ENCODE results near the gene ZFPL1. TPM values are rescaled to one million over a fixed set of nuclear protein-coding genes. Genes with fewer than 3 reads are reported as not detected.

Gene ZFPL1
- total RNA-seq, 4 donors from 2014 or later: 34.1 to 58.5 (median 41.9) TPM

- WGBS: 82% methylated on average over 4 of the region's 4 CpGs
- peaks cover 23% of the 10 kb centered on the region for H3K36me3 ChIP-seq
- no peaks in the 10 kb centered on the region for H3K27me3 ChIP-seq
- no peaks in the 10 kb centered on the region for H3K9me3 ChIP-seq
- peaks cover 44% of the 10 kb centered on the region for H3K4me1 ChIP-seq
- no peak for DNase-seq (ENCODE audit: low spot score in 2 of 2)
- H3K4me3 ChIP-seq: no peak overlapping the region
- TF ChIP-seq POLR2A (IDR thresholded peaks at IDR 0.05): no peak
- no peak for TF ChIP-seq CTCF (IDR thresholded peaks at IDR 0.05)
- TF ChIP-seq EP300 (IDR thresholded peaks at IDR 0.05): no peak
- TF ChIP-seq POLR2AphosphoS5 (IDR thresholded peaks at IDR 0.05): no peak
- H3K27ac ChIP-seq: no peak overlapping the region
Observed at GRCh38 chr11:65104628-65105027, 20.6 kb downstream of the ZFPL1 start.

- WGBS: 95% methylated on average over 11 of the region's 15 CpGs
- no peak for TF ChIP-seq POLR2AphosphoS5 (IDR thresholded peaks at IDR 0.05)
- no peak for TF ChIP-seq EP300 (IDR thresholded peaks at IDR 0.05)
- TF ChIP-seq CTCF (IDR thresholded peaks at IDR 0.05): no peak
- TF ChIP-seq POLR2A (IDR thresholded peaks at IDR 0.05): no peak
- Histone ChIP-seq H3K27ac (no peak overlapping the region), H3K4me1 (peaks cover 58% of the 10 kb centered on the region), H3K9me3 (no peaks in the 10 kb centered on the region), H3K36me3 (peaks cover 26% of the 10 kb centered on the region), H3K27me3 (no peaks in the 10 kb centered on the region), H3K4me3 (no peak overlapping the region)
- no peak for DNase-seq (ENCODE audit: low spot score in 2 of 2)
Observed at GRCh38 chr11:65107078-65107477, 23.1 kb downstream of the ZFPL1 start.

GRCh38 chr11:65107751-65108468 lies 23.9 kb downstream of the ZFPL1 start:
- Histone ChIP-seq H3K9me3 (no peaks in the 10 kb centered on the region), H3K27me3 (no peaks in the 10 kb centered on the region), H3K27ac (peak overlapping the region; percentile 67), H3K36me3 (peaks cover 26% of the 10 kb centered on the region), H3K4me1 (peaks cover 58% of the 10 kb centered on the region), H3K4me3 (no peak overlapping the region)
- 89% methylated on average over 20 of the region's 52 CpGs for WGBS
- TF ChIP-seq POLR2AphosphoS5 (IDR thresholded peaks at IDR 0.05) (no peak), POLR2A (IDR thresholded peaks at IDR 0.05) (no peak), CTCF (IDR thresholded peaks at IDR 0.05) (no peak), EP300 (IDR thresholded peaks at IDR 0.05) (no peak)
- DNase-seq (ENCODE audit: low spot score in 2 of 2): peak in 1 of 2 donors; percentile 65

GRCh38 chr11:65108469-65109123 lies 24.6 kb downstream of the ZFPL1 start:
- WGBS: 77% methylated on average over 11 of the region's 38 CpGs
- Histone ChIP-seq H3K4me3 (no peak overlapping the region), H3K27me3 (no peaks in the 10 kb centered on the region), H3K27ac (peak overlapping the region; percentile 67), H3K9me3 (no peaks in the 10 kb centered on the region), H3K4me1 (peaks cover 58% of the 10 kb centered on the region), H3K36me3 (peaks cover 26% of the 10 kb centered on the region)
- no peak for DNase-seq (ENCODE audit: low spot score in 2 of 2)
- no peak for TF ChIP-seq CTCF (IDR thresholded peaks at IDR 0.05)
- TF ChIP-seq POLR2AphosphoS5 (IDR thresholded peaks at IDR 0.05): no peak
- TF ChIP-seq POLR2A (IDR thresholded peaks at IDR 0.05): no peak
- no peak for TF ChIP-seq EP300 (IDR thresholded peaks at IDR 0.05)
